Measurements from ENCODE around the gene ARHGAP15. TPM values are rescaled to one million over a fixed set of nuclear protein-coding genes. Genes with fewer than 3 reads are reported as not detected.

The ARHGAP15 gene
- total and polyA plus RNA-seq, 9 donors: 1.5 to 10.0 (median 2.6) TPM

DNA sequence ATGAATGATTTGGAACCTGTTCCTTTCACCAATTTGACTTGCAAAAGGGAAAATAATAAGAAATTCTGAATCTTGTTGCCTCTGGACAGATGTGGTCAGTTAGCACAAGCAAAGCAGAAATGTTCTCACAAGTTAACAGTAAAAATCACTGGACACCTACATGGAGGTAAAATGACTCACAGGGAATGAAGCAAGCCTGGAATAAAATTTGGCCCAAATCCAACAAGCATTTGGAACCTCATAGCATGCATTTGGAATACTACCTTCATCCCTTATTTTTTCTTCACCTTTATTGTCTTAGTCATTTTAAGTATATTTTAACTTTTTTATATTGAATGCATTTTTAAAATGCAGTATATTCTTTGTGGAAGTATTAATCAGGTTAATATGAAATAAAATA lies 602.9 kb downstream of the ARHGAP15 start:
- no peaks in the 10 kb centered on the region for H3K27me3 ChIP-seq
- no peak for DNase-seq
- TF ChIP-seq EP300 (IDR thresholded peaks at IDR 0.05) (no peak), POLR2A (IDR thresholded peaks at IDR 0.05) (no peak)
- TF ChIP-seq, protein P1, sequence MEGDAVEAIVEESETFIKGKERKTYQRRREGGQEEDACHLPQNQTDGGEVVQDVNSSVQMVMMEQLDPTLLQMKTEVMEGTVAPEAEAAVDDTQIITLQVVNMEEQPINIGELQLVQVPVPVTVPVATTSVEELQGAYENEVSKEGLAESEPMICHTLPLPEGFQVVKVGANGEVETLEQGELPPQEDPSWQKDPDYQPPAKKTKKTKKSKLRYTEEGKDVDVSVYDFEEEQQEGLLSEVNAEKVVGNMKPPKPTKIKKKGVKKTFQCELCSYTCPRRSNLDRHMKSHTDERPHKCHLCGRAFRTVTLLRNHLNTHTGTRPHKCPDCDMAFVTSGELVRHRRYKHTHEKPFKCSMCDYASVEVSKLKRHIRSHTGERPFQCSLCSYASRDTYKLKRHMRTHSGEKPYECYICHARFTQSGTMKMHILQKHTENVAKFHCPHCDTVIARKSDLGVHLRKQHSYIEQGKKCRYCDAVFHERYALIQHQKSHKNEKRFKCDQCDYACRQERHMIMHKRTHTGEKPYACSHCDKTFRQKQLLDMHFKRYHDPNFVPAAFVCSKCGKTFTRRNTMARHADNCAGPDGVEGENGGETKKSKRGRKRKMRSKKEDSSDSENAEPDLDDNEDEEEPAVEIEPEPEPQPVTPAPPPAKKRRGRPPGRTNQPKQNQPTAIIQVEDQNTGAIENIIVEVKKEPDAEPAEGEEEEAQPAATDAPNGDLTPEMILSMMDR (IDR thresholded peaks at IDR 0.05): no peak
- no peaks in the 10 kb centered on the region for H3K36me3 ChIP-seq
- H3K4me1 ChIP-seq (ENCODE audit: insufficient read depth): no peaks in the 10 kb centered on the region
- intact Hi-C loops (cut with DNase I): no loop called here
- no peak overlapping the region for H3K27ac ChIP-seq
- no peaks in the 10 kb centered on the region for H3K9me3 ChIP-seq
- no peak overlapping the region for H3K4me3 ChIP-seq

DNA sequence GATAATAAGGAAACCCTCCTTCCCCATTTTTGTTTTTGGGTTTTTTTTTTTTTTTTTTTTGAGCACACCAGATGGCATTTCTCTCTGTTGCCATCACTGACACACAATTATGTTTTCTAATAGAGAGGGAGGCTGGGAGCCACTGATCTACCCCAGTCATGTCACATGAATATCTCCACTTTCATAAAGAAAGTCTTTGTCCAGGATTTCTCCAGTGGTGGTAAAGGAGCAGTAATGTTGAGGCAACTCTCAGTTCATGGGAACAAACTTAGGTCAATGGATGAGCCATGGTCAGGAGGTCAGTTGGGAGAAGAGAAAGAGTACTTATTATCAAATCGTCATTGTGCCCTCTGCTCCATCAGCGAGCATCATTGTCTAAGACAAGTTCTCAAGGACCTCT lies 603.7 kb downstream of the ARHGAP15 start:
- intact Hi-C loops (cut with DNase I): no loop called here
- 94 to 98% (median 97%) methylated on average over 2 of the region's 2 CpGs for WGBS, 3 donors
- TF ChIP-seq, protein P1 (IDR thresholded peaks at IDR 0.05): no peak
- TF ChIP-seq POLR2A (IDR thresholded peaks at IDR 0.05) (no peak), EP300 (IDR thresholded peaks at IDR 0.05) (no peak)

DNA sequence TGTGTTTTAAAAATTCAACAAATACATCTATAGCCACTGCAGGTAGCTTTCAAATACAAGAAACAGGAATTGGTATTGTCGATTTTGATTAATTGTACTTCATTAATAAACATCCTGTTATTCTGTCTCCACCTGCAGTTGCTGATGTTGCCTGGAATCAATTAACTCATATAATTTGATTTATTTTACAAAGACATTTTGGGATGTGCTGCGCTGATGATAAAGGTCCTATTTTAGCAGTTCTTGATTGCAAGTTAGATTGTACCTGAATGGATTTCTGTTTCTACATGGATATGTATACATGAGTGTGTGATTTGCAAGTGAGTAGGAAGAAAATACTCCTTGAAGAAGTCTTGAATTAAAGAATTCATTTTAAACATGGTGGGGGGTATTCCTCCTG lies 605.3 kb downstream of the ARHGAP15 start:
- TF ChIP-seq POLR2A (IDR thresholded peaks at IDR 0.05): no peak
- TF ChIP-seq, protein P1 (IDR thresholded peaks at IDR 0.05): no peak
- TF ChIP-seq EP300 (IDR thresholded peaks at IDR 0.05): no peak
- H3K4me3 ChIP-seq: no peak overlapping the region
- no peak for DNase-seq
- no peaks in the 10 kb centered on the region for H3K9me3 ChIP-seq
- no peaks in the 10 kb centered on the region for H3K36me3 ChIP-seq
- 95 to 96% (median 96%) methylated on average over 2 of the region's 2 CpGs for WGBS, 3 donors
- no peaks in the 10 kb centered on the region for H3K4me1 ChIP-seq (ENCODE audit: insufficient read depth)
- no peak overlapping the region for H3K27ac ChIP-seq
- H3K27me3 ChIP-seq: no peaks in the 10 kb centered on the region
- intact Hi-C loops (cut with DNase I): no loop called here

More for the DNA sequence above, 603.7 kb downstream of the ARHGAP15 start:
- H3K27me3 ChIP-seq: no peaks in the 10 kb centered on the region
- no peaks in the 10 kb centered on the region for H3K4me1 ChIP-seq (ENCODE audit: insufficient read depth)
- no peak overlapping the region for H3K4me3 ChIP-seq
- no peak overlapping the region for H3K27ac ChIP-seq
- H3K9me3 ChIP-seq: no peaks in the 10 kb centered on the region
- H3K36me3 ChIP-seq: no peaks in the 10 kb centered on the region
- no peak for DNase-seq

DNA sequence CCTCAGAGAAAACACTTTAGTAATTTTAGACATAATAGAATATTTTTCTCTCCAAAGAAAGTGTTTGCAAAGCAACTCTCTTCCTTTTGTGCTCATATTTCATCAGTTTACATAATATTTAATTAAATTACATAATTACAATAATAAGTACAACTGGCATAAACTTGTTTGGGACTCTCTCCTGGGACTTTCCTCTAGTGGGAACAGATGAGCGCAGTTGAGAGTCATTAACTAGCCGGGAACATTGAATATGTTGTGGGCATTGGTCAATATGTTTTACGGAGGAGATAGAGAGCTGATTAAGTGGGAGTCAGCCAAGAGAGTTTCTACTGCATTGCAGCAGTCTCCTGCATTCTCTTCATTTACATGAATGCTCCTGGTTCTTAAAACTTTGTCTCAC lies 607.7 kb downstream of the ARHGAP15 start:
- H3K4me3 ChIP-seq: no peak overlapping the region
- H3K27me3 ChIP-seq: no peaks in the 10 kb centered on the region
- intact Hi-C loops (cut with DNase I): no loop called here
- TF ChIP-seq EP300 (IDR thresholded peaks at IDR 0.05): no peak
- no peak for TF ChIP-seq POLR2A (IDR thresholded peaks at IDR 0.05)
- WGBS, 3 donors: 83 to 94% (median 88%) methylated on average over 3 of the region's 3 CpGs
- H3K9me3 ChIP-seq: no peaks in the 10 kb centered on the region
- no peaks in the 10 kb centered on the region for H3K36me3 ChIP-seq
- DNase-seq: no peak
- no peaks in the 10 kb centered on the region for H3K4me1 ChIP-seq (ENCODE audit: insufficient read depth)
- no peak overlapping the region for H3K27ac ChIP-seq

DNA sequence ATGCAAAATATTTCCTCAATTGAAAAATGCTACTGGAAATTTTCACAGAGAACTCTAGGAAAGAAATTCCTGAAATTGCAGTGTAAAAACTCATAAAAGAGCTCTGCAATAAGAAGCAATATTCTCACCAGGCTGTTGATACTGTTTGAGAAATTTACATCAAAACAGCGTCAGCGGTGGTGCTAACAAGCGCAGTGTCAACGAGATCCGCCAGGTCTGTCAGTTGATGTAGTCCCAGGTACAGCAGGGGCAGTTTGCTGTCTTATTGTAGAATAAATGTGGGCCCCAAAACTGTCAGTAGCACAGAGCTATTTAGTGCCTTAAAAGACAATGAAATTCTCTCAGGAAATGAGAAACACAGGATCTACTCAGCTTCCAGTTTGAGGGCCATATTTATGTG lies 611.2 kb downstream of the ARHGAP15 start:
- Histone ChIP-seq H3K27me3 (no peaks in the 10 kb centered on the region), H3K36me3 (no peaks in the 10 kb centered on the region), H3K4me1 (ENCODE audit: insufficient read depth) (no peaks in the 10 kb centered on the region), H3K4me3 (no peak overlapping the region), H3K27ac (no peak overlapping the region), H3K9me3 (no peaks in the 10 kb centered on the region)
- intact Hi-C loops (cut with DNase I): no loop called here
- TF ChIP-seq EP300 (IDR thresholded peaks at IDR 0.05) (no peak), POLR2A (IDR thresholded peaks at IDR 0.05) (no peak)
- TF ChIP-seq, protein P1 (IDR thresholded peaks at IDR 0.05): no peak
- DNase-seq: no peak
- WGBS, 3 donors: 90 to 92% (median 90%) methylated on average over 5 of the region's 5 CpGs
